MG63 (cell line): ENCODE measurements around the gene ADH6. TPM values are rescaled to one million over a fixed set of nuclear protein-coding genes. Genes with fewer than 3 reads are reported as not detected.
"Not testable (repeated sequence)": the region's sequence is repeated elsewhere in the genome, so short reads cannot be mapped to it uniquely, and the experiment has no call there.

Experiments used
- DNase-seq: peaks from one replicate; pipeline ENCODE4 v3.0.0-alpha.2; 2020
- H3K27me3 ChIP-seq: fragments of 250-450 bp; sonication (Bioruptor Pico); 2 replicates; pipeline ENCODE4 v1.5.1; 2020; ENCODE audit warnings: mild to moderate bottlenecking, moderate library complexity
- H3K36me3 ChIP-seq: fragments of 250-450 bp; sonication (Bioruptor Pico); 2 replicates; pipeline ENCODE4 v1.5.1; 2020; ENCODE audit warnings: mild to moderate bottlenecking, moderate library complexity
- H3K4me3 ChIP-seq: fragments of 250-450 bp; sonication (Bioruptor Pico); 2 replicates; pipeline ENCODE4 v1.5.1; 2020; ENCODE audit warnings: mild to moderate bottlenecking, moderate library complexity
- H3K9me3 ChIP-seq: fragments of 250-450 bp; sonication (Bioruptor Pico); 2 replicates; pipeline ENCODE4 v1.5.1; 2020; ENCODE audit warnings: mild to moderate bottlenecking, moderate library complexity
- total RNA-seq: library from RNA; depleted of rRNA; stranded (reverse); fragments of >200 nt; shearing (Covaris generic); gene quantifications from 2 replicates; pipeline ENCODE4 v1.2.3, GENCODE V29; 2014; ENCODE audit warnings: low replicate concordance

The ADH6 gene
- total RNA-seq, 1 experiment from 2014 or later: not detected

DNA sequence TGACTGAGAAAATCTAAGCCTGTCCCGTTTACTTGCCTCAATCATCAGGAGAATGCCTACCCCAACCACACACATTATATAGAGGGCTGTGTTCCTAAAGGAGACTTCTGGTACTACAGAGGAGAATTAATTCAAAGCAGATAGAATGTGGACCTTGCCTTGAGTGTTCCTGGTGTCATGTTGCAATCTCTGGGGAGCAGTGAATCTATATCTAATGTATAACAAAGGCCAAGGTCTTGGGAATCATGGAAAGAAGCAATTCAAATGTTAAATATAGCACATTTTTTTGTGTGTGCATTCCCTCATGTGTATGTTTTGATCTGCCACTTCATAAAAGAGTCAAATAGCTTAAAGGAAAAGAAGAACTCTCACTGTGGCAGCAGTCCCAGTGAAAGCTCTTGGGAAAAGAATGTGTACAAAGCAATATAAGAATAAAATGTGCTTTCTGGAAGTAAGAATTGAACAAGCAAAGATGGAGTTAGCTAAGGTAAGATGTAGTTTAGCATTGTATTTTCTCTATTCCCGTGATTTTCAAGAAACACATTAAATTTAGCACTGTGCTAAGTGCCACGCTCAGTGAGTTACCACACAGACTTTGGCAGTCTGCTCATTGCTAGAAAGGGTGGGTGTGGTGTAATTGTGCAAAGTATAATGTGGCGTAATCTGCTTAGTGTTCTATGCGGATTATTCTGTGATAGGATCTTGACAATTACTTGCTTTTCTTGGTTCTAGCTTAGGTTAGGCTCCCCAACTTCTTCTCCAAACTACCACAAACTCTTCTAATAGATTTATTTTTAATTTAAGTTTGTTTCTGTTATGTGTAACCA is 13.7 kb downstream of the ADH6 start:
- H3K36me3 ChIP-seq: no peaks in the 10 kb centered on the region
- H3K9me3 ChIP-seq: no peaks in the 10 kb centered on the region
- H3K27me3 ChIP-seq: no peaks in the 10 kb centered on the region
- DNase-seq: no peak
- no peak overlapping the region for H3K4me3 ChIP-seq

DNA sequence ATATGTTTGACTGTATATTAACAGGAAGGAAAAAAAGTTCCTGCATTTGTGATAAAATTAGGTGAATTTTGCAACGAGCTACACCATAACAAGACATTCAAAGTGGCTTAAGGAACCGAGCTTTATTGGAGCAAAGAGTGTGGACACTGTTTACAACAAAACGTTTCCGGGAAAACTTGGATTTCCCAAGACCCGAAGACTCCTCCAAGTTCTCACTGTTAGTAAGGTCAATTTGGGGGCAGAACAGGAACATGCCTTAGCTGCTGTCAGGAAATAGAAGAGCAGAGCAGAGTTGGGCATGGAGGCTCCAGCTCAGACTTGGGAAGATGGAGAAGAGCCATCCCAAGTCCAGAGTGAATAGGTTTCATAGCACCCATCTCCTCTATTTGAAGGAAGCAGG is 16.5 kb downstream of the ADH6 start:
- H3K27me3 ChIP-seq: no peaks in the 10 kb centered on the region

DNA sequence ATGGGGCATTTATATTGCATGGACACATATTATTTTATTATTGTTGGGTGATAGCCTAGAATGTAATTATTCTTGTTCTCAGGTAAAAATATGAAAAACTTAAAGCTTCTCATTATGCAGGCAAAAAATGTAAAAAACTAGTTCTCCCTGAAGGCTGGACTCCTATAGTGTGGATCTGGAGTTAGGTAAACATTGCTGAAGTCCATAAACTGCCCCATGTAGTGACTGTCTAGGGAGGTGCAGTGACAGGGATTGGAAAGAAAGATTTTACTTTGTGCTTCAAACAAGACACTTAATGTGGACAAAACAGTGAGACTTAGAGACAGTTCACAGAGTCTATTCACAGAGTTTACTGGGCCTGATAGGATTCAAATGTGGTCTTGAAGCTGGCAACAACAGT is 17.0 kb downstream of the ADH6 start:
- H3K27me3 ChIP-seq: no peaks in the 10 kb centered on the region

More for the DNA sequence above, 16.5 kb downstream of the ADH6 start:
- no peaks in the 10 kb centered on the region for H3K9me3 ChIP-seq
- no peaks in the 10 kb centered on the region for H3K36me3 ChIP-seq
- no peak for DNase-seq
- H3K4me3 ChIP-seq: no peak overlapping the region

DNA sequence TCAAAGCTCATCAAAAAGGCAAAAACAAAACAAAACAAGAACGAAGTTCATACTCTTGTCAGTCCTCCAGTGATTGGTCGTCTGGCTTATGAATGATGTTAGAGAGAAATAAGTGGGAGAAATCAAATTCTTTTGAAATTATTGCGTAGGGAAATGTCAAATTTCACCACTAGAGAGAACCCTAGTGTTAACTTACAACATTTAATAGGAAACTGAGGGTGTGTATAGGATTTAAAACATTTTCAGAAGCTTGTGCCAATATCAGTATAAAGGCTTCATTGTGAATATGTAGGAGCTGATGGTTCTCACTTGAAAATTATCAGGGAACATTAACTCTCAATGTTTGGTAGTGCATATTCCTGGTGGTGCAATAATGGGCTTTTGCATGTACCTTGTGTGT is 17.4 kb downstream of the ADH6 start:
- Histone ChIP-seq H3K36me3 (no peaks in the 10 kb centered on the region), H3K4me3 (no peak overlapping the region), H3K27me3 (no peaks in the 10 kb centered on the region), H3K9me3 (no peaks in the 10 kb centered on the region)
- no peak for DNase-seq

More for the DNA sequence above, 17.0 kb downstream of the ADH6 start:
- Histone ChIP-seq H3K36me3 (no peaks in the 10 kb centered on the region), H3K9me3 (no peaks in the 10 kb centered on the region), H3K4me3 (no peak overlapping the region)
- no peak for DNase-seq

DNA sequence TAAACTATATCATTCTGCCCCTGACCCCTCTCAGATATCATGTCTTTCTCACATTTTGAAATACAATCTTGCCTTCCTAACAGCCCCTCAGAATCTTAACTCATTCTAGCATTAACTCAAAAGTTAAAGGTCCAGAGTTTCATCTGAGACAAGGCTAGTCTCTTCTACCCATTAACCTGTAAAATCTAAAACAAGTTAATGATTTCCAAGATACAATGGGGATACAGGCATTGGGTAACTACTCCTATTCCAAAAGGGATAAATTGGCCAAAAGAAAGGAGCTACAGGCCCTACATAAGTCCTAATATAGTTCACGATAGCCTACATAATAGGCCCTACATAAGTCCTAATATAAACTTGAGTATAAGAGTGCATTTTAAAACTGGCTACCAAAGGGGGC is 18.9 kb downstream of the ADH6 start:
- no peaks in the 10 kb centered on the region for H3K36me3 ChIP-seq
- DNase-seq: no peak
- no peak overlapping the region for H3K4me3 ChIP-seq
- no peaks in the 10 kb centered on the region for H3K27me3 ChIP-seq
- H3K9me3 ChIP-seq: no peaks in the 10 kb centered on the region

DNA sequence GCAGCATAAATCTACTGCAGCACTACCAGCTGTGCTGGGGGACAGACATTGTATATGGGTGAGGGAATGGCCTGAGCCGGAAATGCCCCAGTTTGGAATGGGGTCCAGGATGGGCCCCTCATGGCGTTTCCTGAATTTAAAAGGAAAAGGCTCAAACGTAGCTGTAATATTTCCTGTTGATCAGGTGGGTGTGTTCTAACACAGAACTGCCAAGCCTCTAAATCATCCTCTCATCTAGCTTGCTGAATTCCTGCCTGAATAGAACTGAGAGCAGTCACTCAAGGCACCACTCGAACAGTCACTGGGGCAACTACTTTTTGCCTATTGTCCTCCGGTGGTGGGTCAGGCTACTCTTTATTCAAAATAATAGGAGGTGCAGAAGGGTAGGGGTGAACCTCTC is 28.7 kb downstream of the ADH6 start:
- no peak for DNase-seq

DNA sequence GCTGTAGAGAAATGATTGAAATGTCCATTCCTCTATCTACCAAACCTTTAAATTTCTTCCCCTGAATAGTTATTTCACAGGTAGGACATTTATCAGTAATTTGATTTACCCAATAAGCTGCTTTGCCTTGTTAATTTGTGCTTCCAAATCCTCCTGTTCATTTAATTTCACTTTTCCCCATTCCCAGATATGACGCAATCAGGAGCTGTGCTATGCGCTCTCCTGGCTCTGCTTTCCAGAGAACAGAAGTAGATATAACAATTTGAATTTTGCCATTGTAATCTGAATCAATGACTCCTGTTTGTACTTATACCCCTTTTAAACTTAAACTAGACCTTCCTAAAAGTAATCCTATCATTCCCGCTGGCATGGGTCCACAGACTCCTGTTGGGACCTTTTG is 29.1 kb downstream of the ADH6 start:
- H3K27me3 ChIP-seq, H3K4me3 ChIP-seq, H3K9me3 ChIP-seq, H3K36me3 ChIP-seq, DNase-seq: not testable (repeated sequence)

More for the DNA sequence above, 28.7 kb downstream of the ADH6 start:
- H3K36me3 ChIP-seq: no peaks in the 10 kb centered on the region
- H3K4me3 ChIP-seq: no peak overlapping the region
- H3K9me3 ChIP-seq: no peaks in the 10 kb centered on the region
- no peaks in the 10 kb centered on the region for H3K27me3 ChIP-seq

DNA sequence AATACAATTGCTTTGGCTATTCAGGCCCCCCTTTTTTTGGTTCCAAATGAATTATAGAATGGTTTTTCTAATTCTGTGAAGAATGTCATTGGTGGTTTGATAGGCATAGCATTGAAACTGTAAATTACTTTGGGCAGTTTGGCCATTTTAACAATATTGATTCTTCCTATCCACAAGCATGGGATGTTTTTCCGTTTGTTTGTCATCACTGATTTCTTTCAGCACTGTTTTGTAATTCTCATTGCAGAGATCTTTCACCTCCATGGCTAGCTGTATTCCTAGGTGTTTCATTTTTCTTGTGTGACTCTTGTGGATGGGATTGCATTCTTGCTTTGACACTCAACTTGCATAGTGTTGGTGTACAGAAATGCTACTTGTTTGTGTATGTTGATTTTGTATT is 33.0 kb downstream of the ADH6 start:
- no peaks in the 10 kb centered on the region for H3K27me3 ChIP-seq
- H3K9me3 ChIP-seq: no peaks in the 10 kb centered on the region
- DNase-seq: no peak
- no peak overlapping the region for H3K4me3 ChIP-seq
- no peaks in the 10 kb centered on the region for H3K36me3 ChIP-seq

DNA sequence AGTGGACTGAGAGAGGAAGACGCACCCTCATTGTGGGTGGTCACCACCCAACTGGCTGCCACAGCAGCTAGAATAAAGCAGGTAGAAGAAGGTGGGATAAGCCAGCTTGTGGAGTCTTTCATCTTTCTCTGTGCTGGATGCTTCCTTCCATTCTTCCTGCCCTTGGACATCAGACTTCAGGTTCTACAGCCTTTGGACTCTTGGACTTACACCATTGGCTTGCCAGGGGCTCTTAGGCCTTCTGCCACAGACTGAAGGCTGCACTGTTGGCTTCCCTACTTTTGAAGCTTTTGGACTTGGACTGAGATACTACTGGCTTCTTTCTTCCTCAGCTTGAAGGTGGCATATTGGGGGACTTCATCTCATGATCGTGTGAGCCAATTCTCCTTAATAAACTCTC is 33.5 kb downstream of the ADH6 start:
- Histone ChIP-seq H3K36me3 (no peaks in the 10 kb centered on the region), H3K27me3 (no peaks in the 10 kb centered on the region), H3K9me3 (no peaks in the 10 kb centered on the region), H3K4me3 (no peak overlapping the region)
- DNase-seq: no peak

DNA sequence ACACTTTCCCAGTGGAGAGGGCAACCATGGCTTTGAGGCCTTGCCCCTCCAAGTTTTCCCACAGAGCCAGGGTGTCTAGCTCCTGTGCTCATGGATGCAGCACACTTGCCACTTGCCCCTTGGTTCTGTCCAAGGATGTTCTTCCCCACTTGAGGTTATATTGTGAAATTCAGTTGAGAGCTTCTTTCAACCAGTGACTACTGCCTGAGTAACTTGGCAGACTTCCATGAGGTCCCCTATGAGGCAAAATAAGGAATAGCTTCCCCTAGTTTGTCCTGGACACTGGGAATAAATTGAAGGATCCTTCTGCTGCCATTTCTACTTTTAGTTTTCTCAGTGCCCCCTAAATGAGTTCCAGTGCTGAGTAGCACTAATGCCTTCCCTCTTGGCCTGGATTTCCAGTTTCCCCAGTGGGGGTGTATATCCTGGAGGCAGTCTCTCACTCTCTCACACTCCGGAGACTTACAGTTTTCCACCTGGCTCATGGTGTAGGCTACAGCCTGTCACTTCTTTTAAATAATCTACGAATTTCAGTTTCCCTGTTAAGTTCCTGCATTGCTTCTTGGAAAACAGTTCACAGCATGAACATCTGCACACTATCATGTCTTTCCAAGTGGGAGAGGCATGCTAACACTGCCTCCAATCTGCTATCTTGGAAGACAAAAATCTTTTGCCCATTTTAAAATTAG is 38.5 kb downstream of the ADH6 start:
- peak; percentile 4 for DNase-seq
- no peak overlapping the region for H3K4me3 ChIP-seq
- H3K36me3 ChIP-seq: no peaks in the 10 kb centered on the region
- H3K9me3 ChIP-seq: no peaks in the 10 kb centered on the region
- H3K27me3 ChIP-seq: no peaks in the 10 kb centered on the region

DNA sequence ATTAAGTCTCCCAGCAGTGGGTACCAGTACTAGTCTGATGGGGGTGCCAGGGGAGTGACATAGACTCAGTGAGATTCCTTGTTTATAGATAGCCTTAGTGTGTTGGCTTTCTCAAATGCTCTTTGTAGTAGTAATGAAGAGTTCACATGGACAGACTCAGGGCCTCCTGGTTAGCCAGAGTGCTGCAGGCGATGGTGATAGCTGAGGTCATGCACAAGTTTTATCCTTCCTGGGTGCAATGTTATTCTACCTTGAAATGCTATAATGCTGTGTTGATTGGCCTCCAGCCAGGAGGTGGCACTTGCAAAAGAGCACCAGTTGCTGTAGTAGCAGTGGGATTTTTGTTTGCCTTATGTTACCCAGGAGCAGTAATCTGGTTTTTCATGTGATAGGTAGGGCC is 39.4 kb downstream of the ADH6 start:
- no peaks in the 10 kb centered on the region for H3K36me3 ChIP-seq
- H3K27me3 ChIP-seq: no peaks in the 10 kb centered on the region
- H3K4me3 ChIP-seq: no peak overlapping the region
- no peaks in the 10 kb centered on the region for H3K9me3 ChIP-seq
- DNase-seq: no peak

DNA sequence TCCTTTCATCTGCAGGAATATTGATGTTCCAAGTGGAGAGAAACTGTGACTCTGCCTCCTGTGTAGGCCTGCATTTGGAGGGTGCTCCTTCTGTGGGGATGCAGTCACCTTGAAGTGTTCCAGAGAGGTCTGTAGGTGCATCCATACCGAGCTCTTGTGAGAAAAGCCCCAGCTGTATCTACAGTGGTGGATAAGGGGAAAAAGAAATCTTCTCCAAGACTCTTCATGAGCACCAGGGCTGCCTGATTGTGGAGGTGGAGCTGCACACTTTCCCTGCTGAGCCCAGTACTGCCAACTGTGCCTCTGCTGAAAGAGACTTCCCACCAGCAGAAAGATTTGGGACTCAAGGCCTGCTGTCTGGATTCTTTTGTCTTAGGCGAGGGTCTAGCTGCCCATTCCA is 39.9 kb downstream of the ADH6 start:
- Histone ChIP-seq H3K4me3 (no peak overlapping the region), H3K36me3 (no peaks in the 10 kb centered on the region), H3K27me3 (no peaks in the 10 kb centered on the region), H3K9me3 (no peaks in the 10 kb centered on the region)
- no peak for DNase-seq

DNA sequence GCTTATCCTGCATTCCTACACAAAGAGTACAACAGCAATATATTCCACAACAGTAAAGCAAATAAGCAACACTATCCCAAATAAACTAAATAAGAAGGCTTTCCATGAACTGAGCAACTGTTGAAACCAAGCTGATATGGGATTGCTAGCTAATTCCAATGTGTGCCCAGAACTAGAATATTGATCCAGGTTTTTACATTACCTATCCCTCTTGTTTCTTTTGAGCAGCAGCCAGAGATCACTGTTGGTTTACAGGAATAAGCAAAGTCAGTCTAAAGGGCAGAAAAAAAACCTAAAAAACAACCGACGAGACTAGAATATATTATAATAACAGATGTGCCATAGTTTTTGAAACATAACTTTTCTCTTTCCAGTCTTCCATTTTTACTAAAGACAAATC is 52.5 kb downstream of the ADH6 start:
- Histone ChIP-seq H3K27me3 (no peaks in the 10 kb centered on the region), H3K9me3 (no peaks in the 10 kb centered on the region), H3K36me3 (no peaks in the 10 kb centered on the region), H3K4me3 (no peak overlapping the region)
- DNase-seq: no peak

DNA sequence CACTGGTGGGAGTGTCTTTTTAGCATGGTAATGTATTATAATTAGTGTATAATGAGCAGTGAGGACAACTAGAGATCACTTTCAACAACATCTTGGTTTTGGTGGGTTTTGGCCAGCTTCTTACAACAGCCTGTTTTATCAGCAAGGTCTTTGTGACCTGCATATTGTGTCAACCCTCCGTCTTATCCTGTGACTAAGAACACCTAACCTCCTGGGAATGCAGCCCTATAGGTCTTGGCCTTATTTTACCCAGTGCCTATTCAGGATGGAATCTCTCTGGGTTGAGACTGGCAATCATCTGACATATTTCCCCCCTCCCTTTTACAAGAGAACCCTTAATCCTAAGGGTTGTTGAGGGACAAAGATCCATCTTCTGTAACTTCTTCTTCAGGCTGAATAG is 53.1 kb downstream of the ADH6 start:
- Histone ChIP-seq H3K36me3 (no peaks in the 10 kb centered on the region), H3K27me3 (no peaks in the 10 kb centered on the region), H3K4me3 (no peak overlapping the region), H3K9me3 (no peaks in the 10 kb centered on the region)
- no peak for DNase-seq

DNA sequence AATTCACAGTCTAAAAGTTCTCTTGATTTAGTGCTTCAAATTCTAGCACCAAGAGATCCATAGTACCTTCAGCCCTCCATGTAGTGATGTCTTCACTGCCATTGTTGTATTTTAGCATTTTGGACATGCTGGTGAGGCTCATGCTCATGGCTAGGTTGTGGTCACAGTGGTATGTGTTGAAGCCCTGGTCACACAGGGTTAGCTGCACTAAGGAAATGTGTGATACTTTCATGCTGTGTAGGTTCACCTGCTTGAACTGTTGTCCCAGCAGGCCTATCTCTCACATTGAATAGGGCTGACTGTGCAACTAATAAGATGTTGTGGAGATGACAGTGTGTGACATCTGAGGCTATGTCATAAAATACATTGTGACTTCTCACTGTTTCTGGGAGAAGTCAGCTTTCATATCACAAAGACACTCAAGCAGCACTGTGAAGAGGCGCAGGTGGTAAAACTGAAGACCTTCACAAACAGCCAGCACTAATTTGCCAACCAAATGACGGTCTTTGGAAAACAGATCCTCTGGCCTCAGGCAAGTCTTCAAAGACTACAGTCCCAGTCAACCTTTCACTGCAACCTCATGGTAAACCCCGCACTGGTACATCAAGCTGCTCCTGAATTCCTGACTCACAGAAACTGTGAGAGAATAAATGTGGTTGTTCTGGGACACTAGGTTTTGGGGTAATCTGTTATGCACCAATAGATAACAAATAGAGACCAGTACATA is 57.5 kb downstream of the ADH6 start:
- no peaks in the 10 kb centered on the region for H3K27me3 ChIP-seq
- no peak overlapping the region for H3K4me3 ChIP-seq
- H3K36me3 ChIP-seq: no peaks in the 10 kb centered on the region
- DNase-seq: no peak
- no peaks in the 10 kb centered on the region for H3K9me3 ChIP-seq

DNA sequence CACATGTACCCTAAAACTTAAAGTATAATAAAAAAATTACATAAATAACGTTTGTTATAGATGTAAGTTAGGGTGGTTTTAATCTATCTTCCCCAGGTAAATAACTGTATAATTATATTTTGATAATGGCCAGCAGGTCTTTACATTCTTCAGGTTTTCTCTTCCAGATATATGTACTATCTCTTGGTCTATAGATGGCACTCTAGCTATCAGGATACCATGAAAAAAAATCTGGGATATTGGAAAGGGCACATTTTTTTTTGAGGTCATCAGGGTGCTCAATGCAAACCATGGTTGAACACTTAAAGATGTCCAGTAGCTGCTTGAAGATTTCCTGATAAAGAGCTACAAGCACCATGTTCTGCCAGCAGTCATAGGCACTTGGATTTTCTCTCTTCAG is 59.3 kb downstream of the ADH6 start:
- Histone ChIP-seq H3K36me3 (no peaks in the 10 kb centered on the region), H3K9me3 (no peaks in the 10 kb centered on the region), H3K4me3 (no peak overlapping the region), H3K27me3 (no peaks in the 10 kb centered on the region)
- no peak for DNase-seq

DNA sequence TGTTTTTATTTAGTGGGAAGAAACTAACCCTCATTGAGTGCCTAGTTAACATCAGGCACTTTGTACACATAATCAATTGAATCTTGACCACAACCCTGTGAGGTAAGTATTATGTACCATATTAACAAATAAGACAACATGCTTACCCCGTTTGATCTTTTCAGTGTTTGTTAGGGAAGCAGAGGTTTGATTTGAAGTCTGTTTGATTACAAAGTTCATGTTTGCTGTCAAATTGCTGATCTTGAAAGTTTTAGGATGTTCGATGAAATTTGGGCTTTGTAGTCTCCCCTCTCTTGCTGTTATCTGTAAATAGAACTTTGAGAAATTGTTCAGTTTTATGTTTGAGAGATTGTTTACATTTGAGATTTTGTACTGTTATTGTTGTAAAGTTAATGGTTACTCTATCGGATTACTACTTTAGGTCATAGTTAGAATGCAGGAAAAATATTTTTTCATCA is 61.5 kb downstream of the ADH6 start:
- Histone ChIP-seq H3K9me3 (no peaks in the 10 kb centered on the region), H3K36me3 (no peaks in the 10 kb centered on the region), H3K4me3 (no peak overlapping the region), H3K27me3 (no peaks in the 10 kb centered on the region)
- no peak for DNase-seq
